GM18951 (cell line): Measurements from ENCODE around the gene GLP1R.

Experiments used
- POLR2A ChIP-seq: IDR thresholded peaks from 4 replicates; pipeline ENCODE4 v1.6.1; 2011; ENCODE audit warnings: mild to moderate bottlenecking; ENCODE audit not compliant: insufficient read length, insufficient read depth; ENCODE audit errors: extremely low read depth
- in situ Hi-C: fragments of 300-500 bp; cut with MboI; formaldehyde crosslinking; loops from one replicate; pipeline ENCODE4 v1.12.0; 2022; ENCODE audit warnings: low sequenced_read_pairs, mixed read lengths, inconsistent platforms; ENCODE audit not compliant: unreplicated experiment

Gene GLP1R

DNA sequence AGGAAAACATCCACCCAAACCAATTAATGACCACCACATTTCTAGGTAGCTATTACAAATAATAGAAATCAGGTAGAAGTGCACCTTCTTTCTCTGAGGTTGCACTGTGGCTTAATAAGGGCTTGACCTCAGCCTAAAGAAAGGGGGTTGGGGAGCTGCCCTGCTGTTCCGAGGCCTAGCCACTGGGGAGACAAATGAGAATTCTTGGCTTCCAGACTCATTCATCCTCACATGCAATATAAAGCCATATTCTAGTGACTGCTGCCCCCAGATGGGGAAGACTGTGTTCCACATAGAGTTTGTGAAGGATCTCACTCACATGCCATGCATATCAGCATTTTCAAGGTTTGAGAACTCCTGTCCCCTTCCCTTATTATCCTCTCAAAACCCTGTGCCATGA, 43.5 kb downstream of the GLP1R start:
- in situ Hi-C loops = no loop called here

GRCh38 chr6:39093149-39093708, 44.6 kb downstream of the GLP1R start:
- no peak for TF ChIP-seq POLR2A
- in situ Hi-C loops = no loop called here

More for the DNA sequence above, 43.5 kb downstream of the GLP1R start:
- TF ChIP-seq POLR2A = no peak

DNA sequence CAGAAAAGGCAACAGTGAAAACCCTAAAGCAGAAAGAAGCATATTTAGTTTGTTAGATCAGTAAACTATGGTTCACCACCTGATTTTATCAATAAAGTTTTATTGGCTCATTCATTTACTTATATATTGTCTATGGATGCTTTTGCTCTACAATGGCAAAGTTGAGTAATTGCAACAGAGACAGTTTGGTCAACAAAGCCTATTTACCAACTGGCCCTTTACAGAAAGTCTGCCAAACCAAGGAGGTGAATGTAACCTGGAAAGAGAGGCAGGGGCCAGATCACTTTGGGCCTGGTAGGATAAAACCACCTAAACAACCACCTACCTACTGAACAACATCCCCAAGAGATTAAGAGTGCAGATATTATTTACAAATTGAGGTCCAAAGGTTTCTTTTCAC, 47.0 kb downstream of the GLP1R start:
- TF ChIP-seq POLR2A = no peak
- in situ Hi-C loops = no loop called here

DNA sequence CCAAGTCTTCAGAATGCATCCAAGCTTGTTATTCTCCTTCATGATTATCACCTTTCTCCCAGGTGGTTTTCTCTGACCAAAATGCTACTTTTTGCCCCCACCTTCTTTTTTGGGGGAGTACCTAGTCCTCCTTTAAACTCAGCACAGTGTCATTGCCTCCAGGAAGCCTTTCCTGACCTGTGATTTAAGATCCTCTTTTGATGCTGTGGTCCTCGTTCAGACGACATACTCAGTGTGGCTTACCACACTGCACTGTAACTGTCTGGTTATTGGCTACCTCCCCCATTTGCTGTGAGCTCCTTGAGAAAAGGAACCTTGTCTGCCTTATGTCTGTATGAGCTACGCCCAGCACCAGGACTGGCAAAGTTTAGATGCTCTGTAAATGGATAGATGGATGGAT, 51.8 kb downstream of the GLP1R start:
- in situ Hi-C loops = no loop called here
- no peak for TF ChIP-seq POLR2A

- in situ Hi-C loops = no loop called here
- no peak for TF ChIP-seq POLR2A
Observed at GRCh38 chr6:39102071-39102820, 53.7 kb downstream of the GLP1R start.

GRCh38 chr6:39102821-39103136, 54.2 kb downstream of the GLP1R start:
- TF ChIP-seq POLR2A = no peak
- in situ Hi-C loops = no loop called here

DNA sequence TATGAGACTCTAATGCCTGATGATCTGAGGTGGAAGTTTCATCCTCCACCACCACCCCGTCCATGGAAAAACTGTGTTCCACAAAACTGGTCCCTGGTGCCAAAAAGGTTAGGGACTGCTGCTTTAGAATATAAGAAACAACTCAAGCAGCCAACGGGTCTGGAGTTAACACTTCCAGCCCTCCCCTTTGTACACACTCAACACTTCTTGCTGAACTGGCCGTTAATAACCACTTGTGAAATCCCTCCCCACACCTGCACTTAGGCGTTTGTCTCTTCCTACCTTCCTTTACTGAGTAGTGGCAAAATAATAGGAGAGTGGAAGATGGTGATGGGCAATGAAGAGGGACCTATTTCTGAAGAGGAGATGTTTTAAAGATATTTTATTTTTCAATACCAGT, 55.9 kb downstream of the GLP1R start:
- in situ Hi-C loops = no loop called here
- no peak for TF ChIP-seq POLR2A

- in situ Hi-C loops = no loop called here
- no peak for TF ChIP-seq POLR2A
Observed at GRCh38 chr6:39107034-39107433, 58.5 kb downstream of the GLP1R start.

DNA sequence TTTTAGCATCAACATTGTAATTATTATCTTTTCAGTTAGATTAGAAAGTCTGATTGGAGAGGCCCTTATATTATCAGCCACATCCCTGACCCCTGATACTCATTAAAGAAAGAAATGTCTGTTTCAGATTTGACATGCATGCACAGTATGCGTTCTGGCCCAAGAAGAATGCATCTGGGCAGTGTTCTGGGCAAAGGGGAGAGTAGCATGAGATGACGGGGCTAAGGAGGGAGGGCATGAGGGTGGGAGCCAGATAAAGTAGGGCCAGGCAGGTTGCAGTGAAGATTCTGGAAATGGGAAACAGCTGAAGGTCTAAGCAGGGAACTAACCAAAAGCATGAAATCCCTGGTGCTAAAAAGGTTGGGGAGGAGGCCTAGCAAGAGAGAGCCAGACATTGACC, 59.1 kb downstream of the GLP1R start:
- in situ Hi-C loops = no loop called here
- no peak for TF ChIP-seq POLR2A

DNA sequence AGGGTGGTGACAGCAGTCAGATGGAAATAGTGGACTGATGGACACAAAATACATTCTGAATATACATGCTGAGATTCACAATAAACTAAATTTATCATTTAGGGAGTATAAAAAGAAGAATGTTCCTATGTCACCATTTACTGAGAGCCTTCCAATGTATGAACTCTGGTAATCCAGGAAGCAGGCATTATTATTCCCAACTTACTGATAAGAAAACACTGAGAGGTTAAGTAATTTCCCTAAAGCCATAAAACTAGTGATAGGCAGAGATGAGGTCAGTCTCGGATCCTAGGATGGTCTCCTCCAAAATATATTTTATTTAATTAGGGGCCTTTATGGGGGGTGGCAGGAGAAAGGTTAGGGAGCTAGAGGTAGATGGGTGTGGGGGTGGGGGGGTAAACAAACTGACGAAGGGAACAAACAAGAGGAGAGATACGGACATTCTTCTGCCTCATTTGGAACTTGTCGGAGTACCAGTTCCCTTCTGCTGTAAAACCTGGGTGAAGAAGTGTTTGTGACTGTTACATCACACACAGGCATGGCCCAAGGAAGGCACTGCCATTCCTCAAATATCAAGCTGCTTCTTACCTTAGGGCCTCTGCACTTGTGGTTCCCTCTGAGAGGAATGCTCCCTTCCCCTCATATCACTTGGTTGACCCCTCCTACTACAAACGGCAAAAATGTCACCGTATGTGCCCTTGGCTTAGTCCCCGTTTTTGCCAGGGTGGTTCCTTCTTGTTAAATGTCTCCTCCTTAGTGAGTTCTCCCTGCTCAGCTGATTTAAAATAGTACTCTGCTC, 59.7 kb downstream of the GLP1R start:
- TF ChIP-seq POLR2A = no peak
- in situ Hi-C loops = no loop called here

DNA sequence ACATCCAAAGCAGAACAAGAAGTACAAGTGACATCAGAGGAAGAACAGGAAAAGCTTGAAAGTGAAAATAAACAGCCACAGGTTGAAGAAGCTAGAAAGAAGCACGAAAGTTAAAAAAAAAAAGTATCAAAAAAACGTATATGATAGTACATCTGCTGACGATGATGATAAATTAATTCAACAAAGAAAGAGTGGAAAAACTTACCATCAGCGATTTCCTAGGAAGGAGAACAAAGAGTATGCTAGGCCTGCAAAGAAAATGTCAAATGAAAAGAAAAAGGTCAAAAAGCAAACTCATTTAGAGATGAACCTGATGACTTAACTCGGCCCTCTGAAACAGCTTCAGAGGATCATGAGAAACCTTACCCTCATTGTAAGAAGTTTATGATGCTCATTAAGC, 62.7 kb downstream of the GLP1R start:
- in situ Hi-C loops = no loop called here
- no peak for TF ChIP-seq POLR2A

- no peak for TF ChIP-seq POLR2A
- in situ Hi-C loops = no loop called here
Observed at GRCh38 chr6:39113788-39114187, 65.2 kb downstream of the GLP1R start.

DNA sequence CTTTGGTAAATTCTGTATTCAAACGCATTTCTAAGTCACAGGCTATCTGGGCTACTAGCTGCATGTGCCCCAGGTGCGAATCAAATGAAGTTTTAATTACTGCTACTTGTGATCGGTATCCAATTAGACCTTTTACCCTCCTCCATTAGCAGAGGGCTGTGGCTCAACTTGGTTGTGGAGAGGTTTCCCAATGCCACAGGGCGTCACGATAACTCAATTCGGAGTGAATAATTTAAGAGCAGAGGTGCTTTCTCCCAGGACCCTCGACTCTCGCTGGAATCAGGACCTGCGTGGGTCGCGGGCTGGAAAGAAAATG, 65.8 kb downstream of the GLP1R start:
- in situ Hi-C loops = no loop called here
- TF ChIP-seq POLR2A = no peak
